GM19035 (cell line): ENCODE data around the gene SLC16A5.
"Not testable (repeated sequence)": the region's sequence is repeated elsewhere in the genome, so short reads cannot be mapped to it uniquely, and the experiment has no call there.

Source experiments
- ATAC-seq: cut with Tn5 transposase; IDR thresholded peaks from one replicate; pipeline ENCODE4 v1.9.1; 2021; ENCODE audit not compliant: unreplicated experiment

Gene SLC16A5

GRCh38 chr17:75064040-75064439 is 23.7 kb upstream of the SLC16A5 start:
- ATAC-seq, result no peak

DNA sequence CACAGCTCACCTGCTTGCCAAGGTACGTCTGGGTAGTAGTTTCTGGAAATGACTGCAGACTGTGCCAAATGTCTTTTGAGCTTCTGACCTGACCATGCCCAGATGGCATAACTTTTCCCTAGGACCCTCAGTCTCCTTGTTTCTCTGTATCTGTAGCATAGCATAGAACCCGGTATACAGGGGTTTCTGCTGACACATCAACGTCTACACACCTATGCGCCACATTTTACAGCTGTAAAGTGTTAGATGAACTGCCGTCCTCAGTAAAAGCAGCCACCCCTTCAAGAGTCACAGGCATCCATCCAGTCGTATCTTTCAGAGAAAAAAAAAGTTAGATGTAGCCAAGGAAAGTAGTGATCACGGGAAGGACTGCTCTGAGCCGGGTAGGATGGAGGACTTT is 23.3 kb upstream of the SLC16A5 start:
- no peak for ATAC-seq

GRCh38 chr17:75064867-75065561 is 22.7 kb upstream of the SLC16A5 start:
- ATAC-seq, result no peak

- ATAC-seq, result no peak
Measured at GRCh38 chr17:75065562-75066151, 22.1 kb upstream of the SLC16A5 start.

- ATAC-seq, result no peak
Measured at GRCh38 chr17:75067856-75068255, 19.9 kb upstream of the SLC16A5 start.

- ATAC-seq, result no peak
Measured at GRCh38 chr17:75068750-75069149, 19.0 kb upstream of the SLC16A5 start.

DNA sequence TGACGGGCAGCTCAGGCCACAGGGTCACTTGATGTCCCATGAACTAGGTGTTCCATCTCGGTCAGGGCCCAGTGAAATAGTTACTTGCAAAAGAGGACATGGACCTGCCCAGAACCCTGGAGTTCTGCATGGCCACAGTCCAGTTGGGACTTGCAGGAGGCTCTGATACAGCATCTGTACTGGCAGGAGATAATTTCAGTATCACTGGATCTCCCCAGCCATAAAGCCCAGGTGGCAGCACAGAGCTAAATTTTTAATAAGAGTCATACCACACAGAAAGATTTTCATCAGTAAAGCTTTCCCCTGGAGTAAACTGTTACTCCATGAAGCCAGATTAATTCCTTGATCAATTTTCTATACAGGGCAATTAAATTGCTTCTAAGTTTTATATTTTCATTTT is 18.0 kb upstream of the SLC16A5 start:
- ATAC-seq, result no peak

DNA sequence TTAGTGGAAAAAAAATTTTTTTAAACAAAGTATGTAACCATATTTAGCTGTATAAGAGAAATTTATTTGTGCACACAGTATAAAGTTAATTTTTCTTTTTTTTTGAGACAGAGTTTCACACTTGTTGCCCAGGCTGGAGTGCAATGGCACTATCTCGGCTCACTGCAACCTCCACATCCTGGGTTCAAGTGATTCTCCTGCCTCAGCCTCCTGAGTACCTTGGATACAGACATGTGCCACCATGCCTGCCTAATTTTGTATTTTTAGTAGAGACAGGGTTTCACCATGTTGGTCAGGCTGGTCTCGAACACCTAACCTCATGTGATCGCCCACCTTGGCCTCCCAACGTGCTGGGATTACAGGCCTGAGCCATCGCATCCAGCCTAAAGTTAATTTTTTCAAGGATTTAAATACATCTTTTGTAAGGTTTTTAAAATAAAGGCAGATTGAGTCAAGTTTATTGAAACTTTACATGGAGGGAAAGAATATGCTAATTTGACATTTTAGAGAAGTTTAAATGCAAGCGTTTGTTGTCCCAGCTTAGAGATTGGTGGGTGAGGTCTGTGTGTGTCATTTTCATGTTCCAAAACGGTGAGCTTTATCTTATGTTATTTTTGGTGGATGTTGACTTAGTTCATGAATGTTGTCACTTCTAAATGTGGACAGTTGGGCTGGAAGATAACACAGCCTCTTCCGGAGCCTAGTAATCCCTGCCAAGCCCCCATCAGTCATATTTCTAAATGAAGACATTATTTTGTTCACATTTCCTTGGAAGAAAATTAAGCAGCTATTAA is 16.1 kb upstream of the SLC16A5 start:
- ATAC-seq, result not testable (repeated sequence)

DNA sequence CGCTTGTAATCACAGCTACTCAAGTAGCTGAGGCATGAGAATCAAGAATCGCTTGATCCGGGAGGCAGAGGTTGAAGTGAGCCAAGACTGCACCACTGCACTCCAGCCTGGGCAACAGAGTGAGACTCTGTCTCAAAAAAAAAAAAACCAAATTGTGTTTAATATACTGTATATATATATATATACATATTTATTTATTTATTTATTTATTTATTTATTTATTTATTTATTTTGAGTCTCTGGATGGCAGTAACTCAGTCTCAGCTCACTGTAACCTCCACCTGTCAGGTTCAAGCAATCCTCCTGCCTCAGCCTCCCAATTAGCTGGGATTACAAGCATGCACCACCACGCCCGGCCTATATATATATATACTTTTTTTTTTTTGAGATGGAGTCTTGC is 14.8 kb upstream of the SLC16A5 start:
- not testable (repeated sequence) for ATAC-seq

DNA sequence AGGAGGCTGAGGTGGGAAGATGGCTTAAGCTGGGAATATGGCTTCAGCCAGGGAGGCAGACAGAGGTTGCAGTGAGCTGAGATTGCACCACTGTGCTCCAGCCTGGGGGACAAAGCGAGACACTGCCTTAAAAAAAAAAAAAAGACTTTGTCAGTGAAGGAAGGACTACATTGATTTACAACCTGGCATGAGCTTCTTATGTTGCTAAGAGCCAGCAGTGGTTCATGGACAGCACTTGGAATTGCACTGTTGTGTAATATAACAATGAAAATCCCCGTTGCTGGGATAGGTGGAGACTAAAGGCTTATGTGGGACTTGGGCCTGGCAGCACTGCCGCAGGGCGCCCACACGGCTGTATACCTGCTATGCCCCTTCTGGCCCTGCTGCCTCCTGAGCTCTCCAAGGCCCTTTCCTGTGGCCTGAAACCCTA is 14.1 kb upstream of the SLC16A5 start:
- ATAC-seq, result no peak

- no peak for ATAC-seq
Measured at GRCh38 chr17:75074532-75074931, 13.2 kb upstream of the SLC16A5 start.

DNA sequence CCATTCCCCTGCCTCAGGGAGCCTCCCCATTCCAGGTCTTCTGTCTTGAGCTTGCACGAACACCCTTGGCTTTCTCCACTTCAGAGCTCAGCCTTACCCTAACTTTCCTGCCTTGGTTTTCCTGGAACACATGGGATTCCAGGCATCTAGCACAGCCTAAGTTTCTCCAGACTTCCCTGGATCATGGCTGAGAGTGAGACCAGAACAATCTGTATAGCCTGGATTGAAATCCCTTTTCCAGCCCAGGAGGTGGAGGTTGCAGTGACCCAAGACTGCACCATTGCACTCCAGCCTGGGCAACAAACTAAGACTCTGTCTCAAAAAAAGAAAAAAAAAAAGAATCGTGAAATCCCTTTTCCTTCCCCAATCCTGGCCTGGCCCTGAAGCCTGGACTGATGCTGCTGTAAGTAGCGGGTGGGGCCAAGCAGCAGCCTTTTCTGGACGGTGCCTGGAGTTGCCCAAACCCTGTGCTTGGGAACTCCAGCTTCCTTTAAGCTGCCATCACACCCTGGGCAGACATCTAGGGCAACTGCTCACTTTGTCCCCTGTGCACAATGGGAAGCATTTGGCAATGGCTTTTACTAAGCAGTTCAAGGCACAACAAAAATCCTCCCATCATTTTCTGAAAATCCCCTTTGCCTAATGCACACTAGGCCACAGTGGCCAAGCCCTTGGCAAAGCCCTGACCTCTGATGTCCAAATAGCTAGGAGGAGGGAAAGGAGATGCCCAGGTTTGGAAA is 12.0 kb upstream of the SLC16A5 start:
- ATAC-seq, result no peak

GRCh38 chr17:75077072-75077495 is 10.7 kb upstream of the SLC16A5 start:
- ATAC-seq, result no peak

DNA sequence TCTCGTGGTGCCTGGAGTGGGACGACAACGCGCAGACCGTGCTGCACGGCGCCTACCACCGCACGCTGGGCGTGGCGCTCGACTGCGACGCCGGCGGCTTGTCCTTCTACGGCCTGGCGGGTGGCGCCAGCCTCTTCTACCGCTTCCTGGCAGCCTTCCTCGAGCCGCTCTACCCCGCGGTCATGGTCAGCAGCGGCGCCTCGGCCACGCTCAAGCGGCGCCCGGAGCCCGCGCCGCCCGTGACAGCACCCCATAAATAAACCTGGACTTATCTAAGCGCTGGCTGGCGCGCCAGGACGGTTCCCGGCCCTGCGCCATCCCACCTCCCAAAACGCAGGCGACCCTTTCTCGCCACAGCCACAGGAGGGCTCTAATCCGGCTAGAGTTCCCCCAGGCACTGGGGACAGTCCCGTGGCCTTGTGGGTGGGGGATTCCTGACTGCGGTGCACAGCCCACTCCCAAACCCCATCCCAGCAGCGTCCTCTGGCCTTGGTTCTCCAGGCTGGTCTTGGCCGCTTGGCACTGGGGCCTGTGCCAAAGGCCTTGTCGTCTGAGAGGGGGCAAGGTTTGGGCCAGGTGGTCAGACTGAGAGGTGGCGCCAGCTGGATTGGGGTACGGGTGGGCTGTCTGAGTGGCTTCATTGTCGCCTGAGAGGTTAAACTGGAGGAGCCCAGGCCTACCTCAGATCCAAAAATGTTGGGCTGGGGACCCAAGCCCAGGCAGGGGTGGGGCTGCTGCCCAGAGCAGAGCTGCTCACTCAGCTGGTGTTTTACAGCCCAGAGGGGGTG is 10.1 kb upstream of the SLC16A5 start:
- ATAC-seq, result no peak

DNA sequence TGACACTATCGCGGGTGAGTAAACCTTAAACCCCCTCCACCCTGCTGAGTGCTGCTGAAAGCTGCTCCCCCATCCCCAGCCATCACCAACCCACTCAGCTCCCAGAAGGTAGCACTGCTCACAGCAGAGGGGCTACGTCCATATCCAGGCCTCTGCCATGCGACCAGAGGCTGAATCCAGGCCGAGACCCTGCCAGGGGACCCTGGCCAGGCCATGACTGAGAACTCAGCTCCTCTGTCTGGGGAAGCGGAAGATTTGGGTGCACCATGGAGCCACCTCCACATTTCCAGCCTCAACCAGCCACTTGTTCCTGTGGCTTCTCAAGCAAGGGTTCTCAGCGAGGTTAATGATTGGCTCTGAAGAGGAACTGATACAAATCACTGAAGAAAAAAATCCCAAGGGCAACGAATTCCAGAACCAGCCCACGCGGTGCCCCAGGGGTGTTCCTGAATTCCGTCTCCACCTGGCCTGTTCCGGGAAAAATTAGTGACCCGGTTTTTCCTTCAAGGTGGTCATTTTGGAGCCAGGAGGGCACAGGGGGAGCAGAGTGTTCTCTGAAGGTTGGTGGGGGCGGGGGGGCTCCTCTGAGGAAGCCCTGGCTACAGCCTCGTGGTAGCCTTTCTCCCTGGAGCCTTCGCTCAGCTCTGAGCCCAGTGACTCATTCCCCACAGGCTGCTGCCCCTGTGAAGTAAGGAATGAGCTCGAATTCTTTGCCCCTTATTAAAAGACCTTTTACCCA is 9.3 kb upstream of the SLC16A5 start:
- no peak for ATAC-seq

DNA sequence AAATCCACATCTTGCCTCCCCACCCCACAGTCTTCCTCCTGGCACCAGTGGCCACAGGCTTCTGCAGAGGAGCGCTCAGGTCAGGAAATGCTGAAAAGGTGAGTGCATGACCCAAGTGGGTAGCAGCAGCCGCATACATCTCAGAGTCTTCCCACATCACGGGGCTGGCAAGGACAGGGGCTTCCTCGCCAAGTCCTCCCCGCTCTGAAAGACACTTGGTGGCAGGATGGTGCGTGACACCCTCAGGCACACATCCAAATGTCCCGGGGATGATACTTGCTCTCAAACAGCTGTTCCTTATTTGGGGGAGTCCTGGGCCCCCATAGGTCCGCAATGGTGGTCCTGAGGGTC is 8.8 kb upstream of the SLC16A5 start:
- ATAC-seq, result no peak

GRCh38 chr17:75081611-75082540 is 5.9 kb upstream of the SLC16A5 start:
- no peak for ATAC-seq

- no peak for ATAC-seq
Measured at GRCh38 chr17:75082683-75083082, 5.1 kb upstream of the SLC16A5 start.
